Measurements from ENCODE around the gene FAM240B. TPM values are rescaled to one million over a fixed set of nuclear protein-coding genes. Genes with fewer than 3 reads are reported as not detected.

FAM240B gene
- not detected in 2 replicates for total RNA-seq (2021; fragmentation: NEBNext Ultra II Directional; extraction: Animal tissue kit (Norgen Biotek cat#: 25700))
- polyA plus RNA-seq (2011; rRNA removed): not detected in 2 replicates
- polyA plus RNA-seq (2011; cell fraction: cytosol; rRNA removed): not detected
- polyA plus RNA-seq (2011; cell fraction: nucleus; rRNA removed): not detected
- polyA plus RNA-seq (2012, experiment 1 of 2): not detected in 4 replicates
- not detected for polyA plus RNA-seq (2012, experiment 2 of 2)
- polyA plus RNA-seq (2013, experiment 1 of 2): not detected
- not detected for polyA plus RNA-seq (2013, experiment 2 of 2)
- polyA minus RNA-seq (2011; rRNA and poly(A)+ RNA removed): not detected in 2 replicates
- not detected for polyA minus RNA-seq (2011; cell fraction: cytosol; rRNA and poly(A)+ RNA removed)
- polyA minus RNA-seq (2011; cell fraction: nucleus; rRNA and poly(A)+ RNA removed): not detected
- long read RNA-seq, experiment 1: 0 reads
- long read RNA-seq, experiment 2: 0 reads

GRCh38 chr9:38720083-38720745, at the start of gene FAM240B:
Gene FAM240B, minus strand, starts transcription at chr9:38720133. Its CDS starts 16,134 bp downstream, at chr9:38703999.
- no peaks in the 10 kb centered on the region for H3K79me2 ChIP-seq (ENCODE audit: control insufficient read depth in 1 of 2, insufficient read depth in 2 of 2, low read length in 2 of 2)
- H2BK15ac ChIP-seq (ENCODE audit: low read length): no peak within 1 kb of the TSS
- H3K36me3 ChIP-seq (ENCODE audit: control insufficient read depth in 2 of 4, insufficient read depth in 4 of 4, low read length in 3 of 4): no peaks in the 10 kb centered on the region
- H3K23ac ChIP-seq (ENCODE audit: insufficient read length): no peak within 1 kb of the TSS
- H2BK20ac ChIP-seq (ENCODE audit: low read length): no peak within 1 kb of the TSS; the same call in 1 of the 2 replicates
- no peaks in the 10 kb centered on the region for H3K27me3 ChIP-seq (replicated peaks in 1 of 4; ENCODE audit: control insufficient read depth in 3 of 4, extremely low read depth in 1 of 4, insufficient read depth in 3 of 4, low read length in 3 of 4)
- 80% methylated on average over 7 of the region's 7 CpGs; no CpG with 5 or more reads in 1 of the 2 experiments for WGBS, 2 experiments (ENCODE audit: extremely low coverage in 1 of 2, insufficient coverage in 1 of 2, insufficient read length in 1 of 2, insufficient replicate concordance in 2 of 2, low coverage in 1 of 2, low lambda C conversion rate in 2 of 2, missing lambda C conversion rate in 1 of 2)
- H4K8ac ChIP-seq (ENCODE audit: extremely low read depth, insufficient read depth, low read length): no peak within 1 kb of the TSS
- no peak within 1 kb of the TSS for H2BK5ac ChIP-seq (ENCODE audit: low read depth, low read length)
- H3K14ac ChIP-seq (ENCODE audit: insufficient read length): no peak within 1 kb of the TSS
- H3K23me2 ChIP-seq (ENCODE audit: low read depth, low read length): no peaks in the 10 kb centered on the region
- H3K4ac ChIP-seq (replicated peaks; ENCODE audit: insufficient read length, low read depth, low read length): no peak within 1 kb of the TSS
- no peaks in the 10 kb centered on the region for H3K79me1 ChIP-seq (ENCODE audit: low read depth, low read length)
- H4K5ac ChIP-seq (ENCODE audit: insufficient read length, low read depth, low read length): no peak within 1 kb of the TSS
- DNase-seq (ENCODE audit: low read depth in 1 of 2, low spot score in 2 of 2): no peak
- H2AK5ac ChIP-seq (ENCODE audit: low read depth, low read length): no peak within 1 kb of the TSS
- no peak within 1 kb of the TSS for H2BK12ac ChIP-seq (ENCODE audit: low read depth, low read length)
- no peaks in the 10 kb centered on the region for H4K20me1 ChIP-seq (replicated peaks in 1 of 2; ENCODE audit: control insufficient read depth in 1 of 2, insufficient read depth in 2 of 2, low read length in 2 of 2)
- no peak within 1 kb of the TSS for H2BK120ac ChIP-seq (replicated peaks; ENCODE audit: low read depth, low read length)
- peaks cover 0 to 2% (median 0%) of the 10 kb centered on the region in 4 experiments; a peak in 1 of 7 replicates for H3K4me1 ChIP-seq (replicated peaks in 1 of 4; ENCODE audit: control insufficient read depth in 3 of 4, insufficient read depth in 4 of 4, low read length in 3 of 4)
- ChIA-PET POLR2A (ENCODE audit: partially characterized antibody) (no interaction called here), CTCF (ENCODE audit: partially characterized antibody) (interaction anchor here (0.7 to 3.8 kb wide), 2 partner anchors 12 to 13 kb away, joined by 3 to 19 read pairs; no protein-coding TSS in a partner anchor)
- H2AFZ ChIP-seq (ENCODE audit: low read length): peak within 1 kb of the TSS; percentile 49
- H3K4me3 ChIP-seq (ENCODE audit: extremely low read depth in 1 of 4, insufficient read depth in 2 of 4, low read depth in 3 of 4, low read length in 4 of 4): no peak within 1 kb of the TSS
- H3K9ac ChIP-seq (replicated peaks in 1 of 4; ENCODE audit: extremely low read depth in 1 of 4, low read depth in 3 of 4, low read length in 3 of 4): no peak within 1 kb of the TSS
- TF ChIP-seq CBX8 (IDR thresholded peaks at IDR 0.05; ENCODE audit: borderline replicate concordance, low read depth, low read length): no peak
- no peak for TF ChIP-seq SRF (IDR thresholded peaks at IDR 0.05; ENCODE audit: low read depth, low read length)
- TF ChIP-seq RAD21 (IDR thresholded peaks at IDR 0.05 in 1 of 2, conservative IDR thresholded peaks at IDR 0.05 in 1 of 2; ENCODE audit: low read depth in 2 of 2, low read length in 2 of 2): no peak
- TF ChIP-seq CTBP2 (IDR thresholded peaks at IDR 0.05; ENCODE audit: borderline replicate concordance, insufficient read depth, insufficient read length, low read length): no peak
- TF ChIP-seq TBP (IDR thresholded peaks at IDR 0.05; ENCODE audit: low read depth, low read length): no peak
- no peaks in the 10 kb centered on the region for H3K9me3 ChIP-seq (ENCODE audit: insufficient read depth in 2 of 2, low read depth in 1 of 2, low read length in 1 of 2)
- H3K18ac ChIP-seq (ENCODE audit: extremely low read depth, low read length): no peak within 1 kb of the TSS
- no peak within 1 kb of the TSS for H3K56ac ChIP-seq (replicated peaks; ENCODE audit: insufficient read length, low read depth, low read length)
- no peak for FAIRE-seq
- H3K4me2 ChIP-seq (ENCODE audit: insufficient read depth in 1 of 2, low read depth in 2 of 2, low read length in 2 of 2): no peak within 1 kb of the TSS
- H4K91ac ChIP-seq (replicated peaks; ENCODE audit: insufficient read length, low read length): no peak within 1 kb of the TSS
- no peak within 1 kb of the TSS for H3K27ac ChIP-seq (ENCODE audit: low read depth, low read length)

Measured in H1 (cell line).